ENCODE results near the gene USP43.
"Not testable (repeated sequence)": the region's sequence is repeated elsewhere in the genome, so short reads cannot be mapped to it uniquely, and the experiment has no call there.

USP43 gene

GRCh38 chr17:9632741-9633140 lies 12.6 kb upstream of the USP43 start:
- DNase-seq (ENCODE audit: insufficient read length) (no peak), FAIRE-seq (no peak)
- TF ChIP-seq TAF1 (IDR thresholded peaks at IDR 0.05; ENCODE audit: borderline replicate concordance, low read depth, low read length) (no peak), POLR2AphosphoS5 (IDR thresholded peaks at IDR 0.05; ENCODE audit: low read depth, low read length) (no peak), POLR2A (IDR thresholded peaks at IDR 0.05; ENCODE audit: low read depth, low read length) (no peak)

- DNase-seq (ENCODE audit: insufficient read length), result no peak
- FAIRE-seq, result no peak
- TF ChIP-seq POLR2A (IDR thresholded peaks at IDR 0.05; ENCODE audit: low read depth, low read length) (no peak), TAF1 (IDR thresholded peaks at IDR 0.05; ENCODE audit: borderline replicate concordance, low read depth, low read length) (no peak), POLR2AphosphoS5 (IDR thresholded peaks at IDR 0.05; ENCODE audit: low read depth, low read length) (no peak)
Measured at GRCh38 chr17:9635340-9635739, 10.0 kb upstream of the USP43 start.

DNA sequence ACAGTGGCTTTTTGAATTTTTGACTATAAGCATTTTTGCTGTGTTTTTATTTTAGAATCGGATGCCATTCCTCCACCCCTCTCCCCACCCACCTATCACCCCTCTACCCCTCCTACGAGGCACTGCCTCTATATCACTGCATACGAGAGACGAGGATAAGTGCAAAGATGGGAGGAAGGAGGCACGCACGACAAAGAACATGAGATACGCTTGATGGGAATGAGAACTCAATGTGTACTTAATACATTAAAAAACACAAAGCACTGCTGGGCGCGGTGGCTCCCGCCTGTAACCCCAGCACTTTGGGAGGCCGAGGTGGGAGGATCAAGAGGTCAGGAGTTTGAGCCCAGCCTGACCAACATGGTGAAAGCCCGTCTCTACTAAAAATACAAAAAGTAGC lies 8.8 kb upstream of the USP43 start:
- no peak for DNase-seq (ENCODE audit: insufficient read length)
- no peak for FAIRE-seq
- TF ChIP-seq TAF1 (IDR thresholded peaks at IDR 0.05; ENCODE audit: borderline replicate concordance, low read depth, low read length), result no peak
- TF ChIP-seq POLR2A (IDR thresholded peaks at IDR 0.05; ENCODE audit: low read depth, low read length), result no peak
- no peak for TF ChIP-seq POLR2AphosphoS5 (IDR thresholded peaks at IDR 0.05; ENCODE audit: low read depth, low read length)

DNA sequence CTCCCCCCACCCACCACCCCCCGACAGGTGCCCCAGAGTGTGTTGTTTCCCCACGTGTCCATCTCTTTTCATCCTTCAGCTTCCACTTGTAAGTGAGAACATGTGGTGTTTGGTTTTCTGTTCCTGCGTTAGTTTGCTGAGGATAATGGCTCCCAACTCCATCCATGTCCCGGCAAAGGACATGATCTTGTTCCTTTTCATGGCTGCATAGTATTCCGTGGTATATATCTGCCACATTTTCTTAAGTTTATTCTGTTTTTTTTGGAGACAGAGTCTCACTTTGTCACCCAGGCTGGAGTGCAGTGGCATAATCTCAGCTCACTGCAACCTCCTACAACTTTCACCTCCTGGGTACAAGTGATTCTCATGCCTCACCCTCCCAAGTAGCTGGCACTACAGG lies 4.9 kb upstream of the USP43 start:
- FAIRE-seq, result not testable (repeated sequence)

DNA sequence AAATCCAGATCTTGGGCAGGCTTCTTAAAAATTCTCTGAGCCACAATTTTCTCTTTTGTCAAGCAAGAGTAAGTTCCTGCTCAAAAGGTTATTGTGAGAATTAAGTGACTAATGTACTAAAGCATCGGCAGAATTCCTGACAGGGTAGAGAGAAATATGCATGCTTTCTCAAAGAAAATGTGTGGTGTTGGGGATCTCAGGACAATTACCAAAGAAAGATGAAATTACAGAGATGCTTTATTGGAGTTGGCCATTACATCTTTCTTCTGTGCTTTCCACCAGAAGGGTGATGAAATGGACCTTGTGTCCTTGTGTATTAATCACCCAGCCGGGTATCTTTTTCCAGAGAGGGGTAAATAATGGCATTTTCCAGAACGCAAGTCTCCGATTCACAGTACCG lies 1.7 kb upstream of the USP43 start:
- DNase-seq (ENCODE audit: insufficient read length) (no peak), FAIRE-seq (no peak)
- TF ChIP-seq POLR2A (IDR thresholded peaks at IDR 0.05; ENCODE audit: low read depth, low read length) (no peak), TAF1 (IDR thresholded peaks at IDR 0.05; ENCODE audit: borderline replicate concordance, low read depth, low read length) (no peak), POLR2AphosphoS5 (IDR thresholded peaks at IDR 0.05; ENCODE audit: low read depth, low read length) (no peak)

More for the DNA sequence above, 4.9 kb upstream of the USP43 start:
- not testable (repeated sequence) for DNase-seq (ENCODE audit: insufficient read length)

DNA sequence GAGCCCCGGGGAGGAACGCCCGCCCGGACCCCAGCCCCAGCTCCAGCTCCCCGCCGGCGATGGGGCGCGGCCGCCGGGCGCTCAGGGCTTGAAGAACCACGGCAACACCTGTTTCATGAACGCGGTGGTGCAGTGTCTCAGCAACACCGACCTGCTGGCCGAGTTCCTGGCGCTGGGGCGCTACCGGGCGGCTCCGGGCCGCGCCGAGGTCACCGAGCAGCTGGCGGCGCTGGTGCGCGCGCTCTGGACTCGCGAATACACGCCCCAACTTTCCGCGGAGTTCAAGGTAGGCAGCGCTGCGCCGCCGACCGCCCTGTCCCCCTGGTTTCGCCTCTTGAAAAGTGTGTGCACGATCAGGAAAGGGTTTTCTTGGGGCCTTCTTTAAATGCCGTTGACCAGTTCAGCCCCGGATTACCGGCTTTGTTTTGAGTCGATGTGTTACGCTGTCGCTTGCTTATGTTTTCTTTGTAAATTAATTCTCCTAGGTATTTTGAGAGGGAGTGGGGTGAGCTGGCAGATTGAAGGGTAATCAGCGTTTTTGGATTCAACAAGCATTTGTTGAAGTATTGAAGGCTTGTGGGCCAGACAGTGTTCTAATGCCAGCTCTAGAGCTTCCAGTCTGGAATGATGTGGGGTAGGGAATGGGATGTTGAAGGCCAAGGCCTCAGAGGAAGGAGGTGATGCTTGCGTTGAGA lies 681 bp downstream of the USP43 start:
- DNase-seq (ENCODE audit: insufficient read length) (peak; percentile 33), FAIRE-seq (no peak)
- TF ChIP-seq POLR2AphosphoS5 (IDR thresholded peaks at IDR 0.05; ENCODE audit: low read depth, low read length) (no peak), TAF1 (IDR thresholded peaks at IDR 0.05; ENCODE audit: borderline replicate concordance, low read depth, low read length) (no peak), POLR2A (IDR thresholded peaks at IDR 0.05; ENCODE audit: low read depth, low read length) (no peak)

GRCh38 chr17:9646546-9646885 lies 1.2 kb downstream of the USP43 start:
- no peak for TF ChIP-seq TAF1 (IDR thresholded peaks at IDR 0.05; ENCODE audit: borderline replicate concordance, low read depth, low read length)
- no peak for TF ChIP-seq POLR2A (IDR thresholded peaks at IDR 0.05; ENCODE audit: low read depth, low read length)
- FAIRE-seq (no peak), DNase-seq (ENCODE audit: insufficient read length) (no peak)

- no peak for DNase-seq (ENCODE audit: insufficient read length)
- TF ChIP-seq POLR2AphosphoS5 (IDR thresholded peaks at IDR 0.05; ENCODE audit: low read depth, low read length) (no peak), TAF1 (IDR thresholded peaks at IDR 0.05; ENCODE audit: borderline replicate concordance, low read depth, low read length) (no peak), POLR2A (IDR thresholded peaks at IDR 0.05; ENCODE audit: low read depth, low read length) (no peak)
- no peak for FAIRE-seq
Measured at GRCh38 chr17:9647014-9647413, 1.7 kb downstream of the USP43 start.

GRCh38 chr17:9648521-9649110 lies 3.3 kb downstream of the USP43 start:
- no peak for DNase-seq (ENCODE audit: insufficient read length)
- no peak for FAIRE-seq
- TF ChIP-seq TAF1 (IDR thresholded peaks at IDR 0.05; ENCODE audit: borderline replicate concordance, low read depth, low read length), result no peak

- no peak for DNase-seq (ENCODE audit: insufficient read length)
- TF ChIP-seq POLR2AphosphoS5 (IDR thresholded peaks at IDR 0.05; ENCODE audit: low read depth, low read length), result no peak
- TF ChIP-seq TAF1 (IDR thresholded peaks at IDR 0.05; ENCODE audit: borderline replicate concordance, low read depth, low read length), result no peak
- no peak for TF ChIP-seq POLR2A (IDR thresholded peaks at IDR 0.05; ENCODE audit: low read depth, low read length)
- FAIRE-seq, result no peak
Measured at GRCh38 chr17:9658593-9659211, 13.4 kb downstream of the USP43 start.

- DNase-seq (ENCODE audit: insufficient read length), result no peak
- no peak for TF ChIP-seq POLR2A (IDR thresholded peaks at IDR 0.05; ENCODE audit: low read depth, low read length)
- no peak for TF ChIP-seq POLR2AphosphoS5 (IDR thresholded peaks at IDR 0.05; ENCODE audit: low read depth, low read length)
- TF ChIP-seq TAF1 (IDR thresholded peaks at IDR 0.05; ENCODE audit: borderline replicate concordance, low read depth, low read length), result no peak
- no peak for FAIRE-seq
Measured at GRCh38 chr17:9661027-9661426, 15.7 kb downstream of the USP43 start.

DNA sequence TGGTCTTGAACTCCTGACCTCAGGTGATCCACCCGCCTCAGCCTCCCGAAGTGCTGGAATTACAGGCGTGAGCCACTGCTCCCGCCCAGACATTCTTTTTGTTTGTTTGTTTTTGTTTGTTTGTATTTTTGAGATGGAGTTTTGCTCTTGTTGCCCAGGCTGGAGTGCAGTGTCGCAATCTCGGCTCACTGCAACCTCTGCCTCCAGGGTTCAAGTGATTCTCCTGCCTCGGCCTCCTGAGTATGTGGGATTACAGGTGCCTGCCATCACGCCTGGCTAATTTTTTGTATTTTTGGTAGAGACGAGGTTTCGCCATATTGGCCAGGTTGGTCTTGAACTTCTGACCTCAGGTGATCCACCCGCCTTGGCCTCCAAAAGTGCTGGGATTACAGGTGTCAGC lies 18.2 kb downstream of the USP43 start:
- not testable (repeated sequence) for DNase-seq (ENCODE audit: insufficient read length); FAIRE-seq

All from GM12892 (cell line).